GM23338 (cell line): ENCODE data around the gene BLVRA. TPM values are rescaled to one million over a fixed set of nuclear protein-coding genes. Genes with fewer than 3 reads are reported as not detected.

Source experiments
- ATAC-seq: fragments of 200-7000 bp; cut with Tn5 transposase; 3 replicates; pipeline ENCODE4 v1.9.1; 2020
- DNase-seq: peaks from one replicate; pipeline ENCODE4 v3.0.0-alpha.2; 2015; ENCODE audit warnings: low spot score
- H2AFZ ChIP-seq: fragments of 200-600 bp; sonication (generic); 2 replicates; pipeline ENCODE4 v1.8.0; 2016; ENCODE audit warnings: antibody characterized with exemption, mild to moderate bottlenecking, moderate library complexity
- H3F3A ChIP-seq: fragments of 200-600 bp; sonication (generic); replicated peaks from 2 replicates; pipeline ENCODE4 v1.8.0; 2017; ENCODE audit warnings: antibody characterized with exemption, mixed run types, low read depth
- H3K27ac ChIP-seq: fragments of 200-600 bp; sonication (generic); 2 replicates; pipeline ENCODE4 v1.6.1; 2016; ENCODE audit warnings: low read depth
- H3K27me3 ChIP-seq: fragments of 200-600 bp; sonication (generic); 2 replicates; pipeline ENCODE4 v1.8.0; 2016; ENCODE audit warnings: mild to moderate bottlenecking, mixed run types, moderate library complexity; ENCODE audit not compliant: insufficient read depth
- H3K36me3 ChIP-seq: fragments of 200-600 bp; sonication (generic); 2 replicates; pipeline ENCODE4 v1.8.0; 2016; ENCODE audit warnings: mild to moderate bottlenecking; ENCODE audit not compliant: insufficient read depth
- H3K4me1 ChIP-seq: fragments of 200-600 bp; sonication (generic); 2 replicates; pipeline ENCODE4 v1.8.0; 2016; ENCODE audit warnings: mild to moderate bottlenecking, moderate library complexity; ENCODE audit not compliant: insufficient read depth
- H3K4me2 ChIP-seq: fragments of 200-600 bp; sonication (generic); 2 replicates; pipeline ENCODE4 v1.7.1; 2017; ENCODE audit warnings: mixed run types
- H3K4me3 ChIP-seq: fragments of 200-600 bp; sonication (generic); 2 replicates; pipeline ENCODE4 v1.6.1; 2016; ENCODE audit warnings: mixed run types
- H3K79me2 ChIP-seq: fragments of 200-600 bp; sonication (generic); replicated peaks from 2 replicates; pipeline ENCODE4 v1.8.0; 2017; ENCODE audit warnings: mild to moderate bottlenecking; ENCODE audit not compliant: insufficient read depth
- H3K9me2 ChIP-seq: fragments of 200-600 bp; sonication (generic); 2 replicates; pipeline ENCODE4 v1.8.0; 2017; ENCODE audit not compliant: insufficient read depth
- H4K20me1 ChIP-seq: fragments of 200-600 bp; sonication (generic); replicated peaks from 2 replicates; pipeline ENCODE4 v1.8.0; 2017; ENCODE audit warnings: mild to moderate bottlenecking; ENCODE audit not compliant: insufficient read depth
- H3K27ac Mint-ChIP-seq: 2 replicates; pipeline ENCODE4 v1.8.0; 2020; ENCODE audit warnings: inconsistent platforms, mild to moderate bottlenecking, moderate library complexity, mixed read lengths
- H3K27me3 Mint-ChIP-seq: 3 replicates; pipeline ENCODE4 v1.8.0; 2022; ENCODE audit warnings: low read depth, mild to moderate bottlenecking, moderate library complexity, mixed read lengths, inconsistent platforms; ENCODE audit not compliant: insufficient read depth, poor library complexity
- H3K36me3 Mint-ChIP-seq: 3 replicates; pipeline ENCODE4 v1.8.0; 2021; ENCODE audit warnings: low read depth, mild to moderate bottlenecking, inconsistent platforms, moderate library complexity, mixed read lengths
- H3K4me1 Mint-ChIP-seq: 3 replicates; pipeline ENCODE4 v1.8.0; 2020; ENCODE audit warnings: mild to moderate bottlenecking, inconsistent platforms, mixed read lengths
- H3K4me3 Mint-ChIP-seq: 3 replicates; pipeline ENCODE4 v1.8.0; 2021; ENCODE audit warnings: moderate library complexity, mild to moderate bottlenecking, inconsistent platforms, mixed read lengths
- H3K9me3 Mint-ChIP-seq: 3 replicates; pipeline ENCODE4 v1.8.0; 2020; ENCODE audit warnings: moderate library complexity, mild to moderate bottlenecking, inconsistent platforms, mixed read lengths
- CREB1 ChIP-seq: fragments of 250-450 bp; sonication (Bioruptor Pico); IDR thresholded peaks from 2 replicates; pipeline ENCODE4 v1.5.0; 2020; ENCODE audit warnings: low read depth, mild to moderate bottlenecking, moderate library complexity
- EZH2 ChIP-seq: fragments of 200-600 bp; sonication (generic); IDR thresholded peaks from one replicate; pipeline ENCODE4 v1.8.0; 2017; ENCODE audit warnings: antibody characterized with exemption, mild to moderate bottlenecking, low read depth; ENCODE audit not compliant: unreplicated experiment
- NANOG ChIP-seq: IDR thresholded peaks from 2 replicates; pipeline ENCODE4 v1.6.1; 2016; ENCODE audit warnings: antibody characterized with exemption, borderline replicate concordance
- POLR2AphosphoS5 ChIP-seq: IDR thresholded peaks from 2 replicates; pipeline ENCODE4 v1.6.1; 2016; ENCODE audit warnings: antibody characterized with exemption, low read depth
- REST ChIP-seq: IDR thresholded peaks from one replicate; pipeline ENCODE4 v1.6.1; 2018; ENCODE audit warnings: antibody characterized with exemption; ENCODE audit not compliant: unreplicated experiment
- STAT1 ChIP-seq: IDR thresholded peaks from one replicate; pipeline ENCODE4 v1.6.1; 2016; ENCODE audit warnings: antibody characterized with exemption; ENCODE audit not compliant: unreplicated experiment
- ZNF331 ChIP-seq: fragments of 250-450 bp; sonication (Bioruptor Pico); IDR thresholded peaks from 2 replicates; pipeline ENCODE4 v1.5.0; 2020; ENCODE audit warnings: low read depth, mild to moderate bottlenecking, moderate library complexity
- polyA plus RNA-seq: library from polyadenylated mRNA; unstranded; fragments of >200 nt; fragmentation: Nextera tagmentation; extraction: Ambion mirVana; gene quantifications from 2 replicates; pipeline ENCODE4 v1.2.1, GENCODE V29; 2016
- total RNA-seq: library from RNA; depleted of rRNA; stranded (reverse); fragments of >200 nt; shearing (Covaris generic); gene quantifications from 2 replicates; pipeline ENCODE4 v1.2.3, GENCODE V29; 2014
- TF ChIP-seq, protein P1 (sequence below), 2 experiments: fragments of 200-600 bp in 1 of 2; sonication (generic) in 1 of 2; conservative IDR thresholded peaks; 2 replicates each; pipeline versions ENCODE4 v1.5.1 to v1.6.1; 2016 to 2017; ENCODE audit warnings: antibody characterized with exemption in 2 of 2, low read depth in 2 of 2, mild to moderate bottlenecking in 2 of 2, moderate library complexity in 1 of 2
- TF ChIP-seq, protein P2 (sequence below): fragments of 250-450 bp; sonication (Bioruptor Pico); IDR thresholded peaks from 2 replicates; pipeline ENCODE4 v1.5.0; 2020; ENCODE audit warnings: mild to moderate bottlenecking, moderate library complexity
- TF ChIP-seq, protein P3 (sequence below): IDR thresholded peaks from 2 replicates; pipeline ENCODE4 v1.6.1; 2016; ENCODE audit warnings: antibody characterized with exemption

BLVRA gene
- total and polyA plus RNA-seq, 2 experiments from 2014 or later, result 17.0 to 46.5 TPM

DNA sequence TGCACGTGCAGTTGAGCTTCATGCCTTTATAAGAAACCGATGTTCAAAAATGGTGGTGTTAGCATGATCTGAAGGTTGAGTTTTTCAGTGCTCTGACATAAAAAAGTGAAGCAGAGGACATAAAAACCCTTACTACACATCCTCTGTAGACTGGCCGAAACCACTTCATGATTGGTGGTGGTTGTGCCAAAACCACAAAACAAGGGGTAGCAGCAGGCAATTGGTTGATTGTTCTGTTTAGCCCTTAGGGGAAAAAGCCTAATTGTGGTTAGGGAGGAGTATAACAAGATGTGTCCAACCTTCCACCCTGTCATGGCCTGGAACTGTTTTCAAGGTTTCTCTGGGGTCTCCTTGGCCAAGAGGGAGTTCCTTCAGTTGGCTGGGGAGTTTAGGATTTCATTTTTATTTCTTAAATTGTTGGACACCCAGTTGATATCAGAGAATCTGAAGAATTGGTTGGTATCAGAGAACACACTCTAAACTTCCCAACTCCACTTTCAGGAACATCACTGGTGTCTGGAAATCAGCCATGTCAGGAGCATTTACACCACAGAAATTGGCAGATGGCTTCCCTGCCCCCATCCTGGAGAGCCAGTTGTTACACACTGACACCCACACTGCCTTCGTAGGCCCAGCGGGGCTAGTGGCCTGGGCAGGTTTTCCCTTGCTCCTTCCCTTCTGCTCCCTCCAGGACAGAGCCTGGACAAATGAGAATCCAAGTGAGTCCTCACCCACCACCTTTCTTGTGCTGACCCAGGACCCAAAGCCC is 92.1 kb downstream of the BLVRA start:
- H3K36me3 ChIP-seq, result no peaks in the 10 kb centered on the region
- no peaks in the 10 kb centered on the region for H4K20me1 ChIP-seq
- Mint-ChIP-seq H3K4me1 (no peaks in the 10 kb centered on the region; the same call in 2 of the 3 replicates), H3K36me3 (peaks cover 3% of the 10 kb centered on the region; the same call in 1 of the 3 replicates), H3K9me3 (peaks cover 9% of the 10 kb centered on the region; the same call in 2 of the 3 replicates), H3K4me3 (no peak overlapping the region), H3K27ac (no peak overlapping the region), H3K27me3 (peaks cover 3% of the 10 kb centered on the region)
- no peak for ATAC-seq
- H3K27ac ChIP-seq, result no peak overlapping the region
- no peak overlapping the region for H3K4me2 ChIP-seq
- H3F3A ChIP-seq, result no peaks in the 10 kb centered on the region
- no peak overlapping the region for H3K4me3 ChIP-seq
- H3K79me2 ChIP-seq, result no peaks in the 10 kb centered on the region
- H3K4me1 ChIP-seq, result peaks cover 4% of the 10 kb centered on the region; the same call in 1 of the 2 replicates
- no peaks in the 10 kb centered on the region for H3K9me2 ChIP-seq
- H2AFZ ChIP-seq, result no peak overlapping the region
- TF ChIP-seq, protein P1, sequence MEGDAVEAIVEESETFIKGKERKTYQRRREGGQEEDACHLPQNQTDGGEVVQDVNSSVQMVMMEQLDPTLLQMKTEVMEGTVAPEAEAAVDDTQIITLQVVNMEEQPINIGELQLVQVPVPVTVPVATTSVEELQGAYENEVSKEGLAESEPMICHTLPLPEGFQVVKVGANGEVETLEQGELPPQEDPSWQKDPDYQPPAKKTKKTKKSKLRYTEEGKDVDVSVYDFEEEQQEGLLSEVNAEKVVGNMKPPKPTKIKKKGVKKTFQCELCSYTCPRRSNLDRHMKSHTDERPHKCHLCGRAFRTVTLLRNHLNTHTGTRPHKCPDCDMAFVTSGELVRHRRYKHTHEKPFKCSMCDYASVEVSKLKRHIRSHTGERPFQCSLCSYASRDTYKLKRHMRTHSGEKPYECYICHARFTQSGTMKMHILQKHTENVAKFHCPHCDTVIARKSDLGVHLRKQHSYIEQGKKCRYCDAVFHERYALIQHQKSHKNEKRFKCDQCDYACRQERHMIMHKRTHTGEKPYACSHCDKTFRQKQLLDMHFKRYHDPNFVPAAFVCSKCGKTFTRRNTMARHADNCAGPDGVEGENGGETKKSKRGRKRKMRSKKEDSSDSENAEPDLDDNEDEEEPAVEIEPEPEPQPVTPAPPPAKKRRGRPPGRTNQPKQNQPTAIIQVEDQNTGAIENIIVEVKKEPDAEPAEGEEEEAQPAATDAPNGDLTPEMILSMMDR (conservative IDR thresholded peaks at IDR 0.05; ENCODE audit: low read depth in 2 of 2), result no peak
- TF ChIP-seq, protein P2, sequence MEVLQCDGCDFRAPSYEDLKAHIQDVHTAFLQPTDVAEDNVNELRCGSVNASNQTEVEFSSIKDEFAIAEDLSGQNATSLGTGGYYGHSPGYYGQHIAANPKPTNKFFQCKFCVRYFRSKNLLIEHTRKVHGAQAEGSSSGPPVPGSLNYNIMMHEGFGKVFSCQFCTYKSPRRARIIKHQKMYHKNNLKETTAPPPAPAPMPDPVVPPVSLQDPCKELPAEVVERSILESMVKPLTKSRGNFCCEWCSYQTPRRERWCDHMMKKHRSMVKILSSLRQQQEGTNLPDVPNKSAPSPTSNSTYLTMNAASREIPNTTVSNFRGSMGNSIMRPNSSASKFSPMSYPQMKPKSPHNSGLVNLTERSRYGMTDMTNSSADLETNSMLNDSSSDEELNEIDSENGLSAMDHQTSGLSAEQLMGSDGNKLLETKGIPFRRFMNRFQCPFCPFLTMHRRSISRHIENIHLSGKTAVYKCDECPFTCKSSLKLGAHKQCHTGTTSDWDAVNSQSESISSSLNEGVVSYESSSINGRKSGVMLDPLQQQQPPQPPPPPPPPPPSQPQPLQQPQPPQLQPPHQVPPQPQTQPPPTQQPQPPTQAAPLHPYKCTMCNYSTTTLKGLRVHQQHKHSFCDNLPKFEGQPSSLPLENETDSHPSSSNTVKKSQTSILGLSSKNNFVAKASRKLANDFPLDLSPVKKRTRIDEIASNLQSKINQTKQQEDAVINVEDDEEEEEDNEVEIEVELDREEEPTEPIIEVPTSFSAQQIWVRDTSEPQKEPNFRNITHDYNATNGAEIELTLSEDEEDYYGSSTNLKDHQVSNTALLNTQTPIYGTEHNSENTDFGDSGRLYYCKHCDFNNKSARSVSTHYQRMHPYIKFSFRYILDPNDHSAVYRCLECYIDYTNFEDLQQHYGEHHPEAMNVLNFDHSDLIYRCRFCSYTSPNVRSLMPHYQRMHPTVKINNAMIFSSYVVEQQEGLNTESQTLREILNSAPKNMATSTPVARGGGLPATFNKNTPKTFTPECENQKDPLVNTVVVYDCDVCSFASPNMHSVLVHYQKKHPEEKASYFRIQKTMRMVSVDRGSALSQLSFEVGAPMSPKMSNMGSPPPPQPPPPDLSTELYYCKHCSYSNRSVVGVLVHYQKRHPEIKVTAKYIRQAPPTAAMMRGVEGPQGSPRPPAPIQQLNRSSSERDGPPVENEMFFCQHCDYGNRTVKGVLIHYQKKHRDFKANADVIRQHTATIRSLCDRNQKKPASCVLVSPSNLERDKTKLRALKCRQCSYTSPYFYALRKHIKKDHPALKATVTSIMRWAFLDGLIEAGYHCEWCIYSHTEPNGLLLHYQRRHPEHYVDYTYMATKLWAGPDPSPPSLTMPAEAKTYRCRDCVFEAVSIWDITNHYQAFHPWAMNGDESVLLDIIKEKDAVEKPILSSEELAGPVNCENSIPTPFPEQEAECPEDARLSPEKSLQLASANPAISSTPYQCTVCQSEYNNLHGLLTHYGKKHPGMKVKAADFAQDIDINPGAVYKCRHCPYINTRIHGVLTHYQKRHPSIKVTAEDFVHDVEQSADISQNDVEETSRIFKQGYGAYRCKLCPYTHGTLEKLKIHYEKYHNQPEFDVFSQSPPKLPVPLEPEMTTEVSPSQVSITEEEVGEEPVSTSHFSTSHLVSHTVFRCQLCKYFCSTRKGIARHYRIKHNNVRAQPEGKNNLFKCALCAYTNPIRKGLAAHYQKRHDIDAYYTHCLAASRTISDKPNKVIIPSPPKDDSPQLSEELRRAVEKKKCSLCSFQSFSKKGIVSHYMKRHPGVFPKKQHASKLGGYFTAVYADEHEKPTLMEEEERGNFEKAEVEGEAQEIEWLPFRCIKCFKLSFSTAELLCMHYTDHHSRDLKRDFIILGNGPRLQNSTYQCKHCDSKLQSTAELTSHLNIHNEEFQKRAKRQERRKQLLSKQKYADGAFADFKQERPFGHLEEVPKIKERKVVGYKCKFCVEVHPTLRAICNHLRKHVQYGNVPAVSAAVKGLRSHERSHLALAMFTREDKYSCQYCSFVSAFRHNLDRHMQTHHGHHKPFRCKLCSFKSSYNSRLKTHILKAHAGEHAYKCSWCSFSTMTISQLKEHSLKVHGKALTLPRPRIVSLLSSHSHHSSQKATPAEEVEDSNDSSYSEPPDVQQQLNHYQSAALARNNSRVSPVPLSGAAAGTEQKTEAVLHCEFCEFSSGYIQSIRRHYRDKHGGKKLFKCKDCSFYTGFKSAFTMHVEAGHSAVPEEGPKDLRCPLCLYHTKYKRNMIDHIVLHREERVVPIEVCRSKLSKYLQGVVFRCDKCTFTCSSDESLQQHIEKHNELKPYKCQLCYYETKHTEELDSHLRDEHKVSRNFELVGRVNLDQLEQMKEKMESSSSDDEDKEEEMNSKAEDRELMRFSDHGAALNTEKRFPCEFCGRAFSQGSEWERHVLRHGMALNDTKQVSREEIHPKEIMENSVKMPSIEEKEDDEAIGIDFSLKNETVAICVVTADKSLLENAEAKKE (CRISPR knock-in tag), result no peak
- no peak for TF ChIP-seq EZH2
- TF ChIP-seq, protein P3, sequence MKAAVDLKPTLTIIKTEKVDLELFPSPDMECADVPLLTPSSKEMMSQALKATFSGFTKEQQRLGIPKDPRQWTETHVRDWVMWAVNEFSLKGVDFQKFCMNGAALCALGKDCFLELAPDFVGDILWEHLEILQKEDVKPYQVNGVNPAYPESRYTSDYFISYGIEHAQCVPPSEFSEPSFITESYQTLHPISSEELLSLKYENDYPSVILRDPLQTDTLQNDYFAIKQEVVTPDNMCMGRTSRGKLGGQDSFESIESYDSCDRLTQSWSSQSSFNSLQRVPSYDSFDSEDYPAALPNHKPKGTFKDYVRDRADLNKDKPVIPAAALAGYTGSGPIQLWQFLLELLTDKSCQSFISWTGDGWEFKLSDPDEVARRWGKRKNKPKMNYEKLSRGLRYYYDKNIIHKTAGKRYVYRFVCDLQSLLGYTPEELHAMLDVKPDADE, result no peak
- no peak for TF ChIP-seq POLR2AphosphoS5
- TF ChIP-seq ZNF331 (CRISPR knock-in tag), result no peak
- TF ChIP-seq CREB1 (CRISPR knock-in tag), result no peak
- TF ChIP-seq REST, result no peak
- TF ChIP-seq NANOG, result no peak
- TF ChIP-seq STAT1, result no peak
- no peaks in the 10 kb centered on the region for H3K27me3 ChIP-seq
- no peak for DNase-seq
